Neutrophil (primary cell): ENCODE measurements around the gene NR3C1.

Experiments
- H3K27ac ChIP-seq: fragments of 200-600 bp; sonication (generic); 2 replicates; pipeline ENCODE4 v1.5.1; 2016; ENCODE audit warnings: mild to moderate bottlenecking, moderate library complexity
- H3K27me3 ChIP-seq: fragments of 200-600 bp; sonication (generic); 2 replicates; pipeline ENCODE4 v1.6.0; 2016; ENCODE audit warnings: mild to moderate bottlenecking
- H3K36me3 ChIP-seq: fragments of 200-600 bp; sonication (generic); 2 replicates; pipeline ENCODE4 v1.5.1; 2017
- H3K4me1 ChIP-seq, 2 experiments: fragments of 200-600 bp in 1 of 2; sonication (generic) in 1 of 2; 1 replicate in 1 of 2; 2 replicates in 1 of 2; pipeline versions ENCODE4 v1.5.1 to v1.6.1; 2013 to 2016; ENCODE audit warnings: low read depth in 1 of 2, low read length in 1 of 2, mild to moderate bottlenecking in 1 of 2, moderate library complexity in 1 of 2; ENCODE audit not compliant: control insufficient read depth in 1 of 2, insufficient read depth in 1 of 2
- H3K4me3 ChIP-seq, 2 experiments: fragments of 200-600 bp in 1 of 2; sonication (generic) in 1 of 2; 1 replicate in 1 of 2; 2 replicates in 1 of 2; pipeline ENCODE4 v1.5.1; 2013 to 2016; ENCODE audit warnings: low read depth in 1 of 2, low read length in 1 of 2, mild to moderate bottlenecking in 1 of 2, moderate library complexity in 1 of 2
- H3K9me3 ChIP-seq: fragments of 200-600 bp; sonication (generic); 2 replicates; pipeline ENCODE4 v1.5.1; 2016
- CTCF ChIP-seq: fragments of 200-600 bp; sonication (generic); IDR thresholded peaks from 2 replicates; pipeline ENCODE4 v1.5.1; 2016; ENCODE audit warnings: antibody characterized with exemption

The NR3C1 gene

GRCh38 chr5:143309661-143310431 lies 93.6 kb downstream of the NR3C1 start:
- no peak overlapping the region for H3K4me3 ChIP-seq
- no peaks in the 10 kb centered on the region for H3K27me3 ChIP-seq
- H3K36me3 ChIP-seq: peaks cover 71% of the 10 kb centered on the region
- no peaks in the 10 kb centered on the region for H3K9me3 ChIP-seq
- H3K4me1 ChIP-seq: peaks cover 8 to 9% of the 10 kb centered on the region in 2 experiments
- no peak for TF ChIP-seq CTCF
- H3K27ac ChIP-seq: peak overlapping the region; percentile 61

- Histone ChIP-seq H3K4me3 (no peak overlapping the region), H3K4me1 (peaks cover 8 to 9% of the 10 kb centered on the region in 2 experiments), H3K9me3 (no peaks in the 10 kb centered on the region), H3K27ac (no peak overlapping the region), H3K27me3 (no peaks in the 10 kb centered on the region), H3K36me3 (peaks cover 69% of the 10 kb centered on the region)
- no peak for TF ChIP-seq CTCF
Observed at GRCh38 chr5:143308731-143309130, 94.8 kb downstream of the NR3C1 start.

- TF ChIP-seq CTCF: no peak
- H3K36me3 ChIP-seq: peaks cover 51% of the 10 kb centered on the region
- no peaks in the 10 kb centered on the region for H3K27me3 ChIP-seq
Observed at GRCh38 chr5:143306040-143306439, 97.4 kb downstream of the NR3C1 start.

GRCh38 chr5:143304836-143305475 lies 98.5 kb downstream of the NR3C1 start:
- Histone ChIP-seq H3K4me1 (peaks cover 6% of the 10 kb centered on the region in 2 experiments), H3K9me3 (no peaks in the 10 kb centered on the region), H3K27me3 (no peaks in the 10 kb centered on the region), H3K4me3 (no peak overlapping the region), H3K27ac (no peak overlapping the region), H3K36me3 (peaks cover 49% of the 10 kb centered on the region)
- TF ChIP-seq CTCF: no peak

More at GRCh38 chr5:143306040-143306439, 97.4 kb downstream of the NR3C1 start:
- H3K4me3 ChIP-seq: no peak overlapping the region
- H3K4me1 ChIP-seq: peaks cover 8 to 9% of the 10 kb centered on the region in 2 experiments
- H3K27ac ChIP-seq: no peak overlapping the region
- no peaks in the 10 kb centered on the region for H3K9me3 ChIP-seq

- H3K27ac ChIP-seq: peak overlapping the region; percentile 4
- no peak for TF ChIP-seq CTCF
- H3K36me3 ChIP-seq: peaks cover 46% of the 10 kb centered on the region
Observed at GRCh38 chr5:143302341-143303045, 101.0 kb downstream of the NR3C1 start.

More at GRCh38 chr5:143302341-143303045, 101.0 kb downstream of the NR3C1 start:
- peaks cover 12 to 13% of the 10 kb centered on the region in 2 experiments for H3K4me1 ChIP-seq
- no peaks in the 10 kb centered on the region for H3K27me3 ChIP-seq
- no peaks in the 10 kb centered on the region for H3K9me3 ChIP-seq
- H3K4me3 ChIP-seq: no peak overlapping the region
